CD4-positive, alpha-beta T cell treated with Interleukin-12 subunit alpha and Interleukin-12 subunit beta, for 1 hour (primary cell): ENCODE results near the gene CEP63.
"Not testable (repeated sequence)": the region's sequence is repeated elsewhere in the genome, so short reads cannot be mapped to it uniquely, and the experiment has no call there.

Experiments used
- DNase-seq: peaks from one replicate; pipeline ENCODE4 v3.0.0-alpha.2; 2020

Gene CEP63

DNA sequence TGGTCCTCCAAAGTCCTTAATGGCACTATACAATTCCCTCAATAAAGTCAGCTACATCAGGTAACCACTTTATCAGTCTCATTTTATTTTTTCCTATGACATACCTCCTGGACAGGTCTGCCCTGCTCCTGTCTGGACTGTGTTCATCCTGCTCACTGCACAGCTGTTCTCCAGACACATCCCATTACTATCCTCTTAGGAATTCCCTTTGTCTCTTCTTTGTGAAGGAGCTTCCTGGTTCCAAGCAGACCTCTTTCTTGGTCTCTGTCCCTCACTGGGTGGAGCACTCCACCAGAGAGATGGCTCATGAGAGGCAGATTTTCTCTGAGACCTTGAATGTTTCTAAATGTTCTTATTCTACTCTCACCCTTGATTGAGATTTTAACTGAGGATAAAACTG is 104.9 kb downstream of the CEP63 start:
- no peak for DNase-seq

DNA sequence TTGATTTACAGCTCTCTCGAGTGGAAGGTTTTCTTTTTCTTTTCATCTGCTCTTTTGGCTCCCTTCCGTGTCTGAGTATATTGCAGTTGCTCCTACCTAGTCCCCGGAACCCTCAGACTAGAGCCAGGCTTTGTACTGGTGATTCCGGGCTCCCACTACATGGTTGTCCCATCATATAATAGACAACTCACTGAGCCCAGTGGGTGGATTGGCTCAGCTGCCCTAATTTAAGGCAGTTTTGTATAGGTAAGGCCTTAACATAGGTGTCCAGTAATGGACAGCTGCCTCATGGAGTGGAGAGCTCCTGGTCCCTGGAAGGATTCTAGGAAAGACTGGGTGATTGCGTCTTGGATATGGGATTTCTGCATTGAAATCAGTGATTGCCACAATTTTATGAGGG is 106.9 kb downstream of the CEP63 start:
- no peak for DNase-seq

DNA sequence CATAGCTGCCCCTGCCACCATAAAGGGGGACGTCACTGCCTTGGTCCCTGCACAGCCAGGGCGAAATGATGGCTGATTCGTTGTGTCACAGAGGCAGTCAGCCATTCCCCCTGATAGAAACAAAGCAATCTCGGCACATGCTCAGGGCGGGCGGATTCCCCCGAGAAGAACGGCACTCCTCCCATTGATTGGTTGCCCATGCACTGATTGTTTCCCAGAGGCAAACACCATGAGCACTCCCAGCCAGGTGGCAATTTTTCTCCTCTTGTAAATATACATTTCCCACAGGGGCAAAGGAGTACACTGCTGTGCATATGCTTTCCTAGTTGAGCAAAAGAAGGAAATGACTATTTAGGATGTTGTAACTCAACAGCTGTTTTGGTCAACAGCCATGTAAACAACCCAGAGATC is 108.5 kb downstream of the CEP63 start:
- DNase-seq = no peak

DNA sequence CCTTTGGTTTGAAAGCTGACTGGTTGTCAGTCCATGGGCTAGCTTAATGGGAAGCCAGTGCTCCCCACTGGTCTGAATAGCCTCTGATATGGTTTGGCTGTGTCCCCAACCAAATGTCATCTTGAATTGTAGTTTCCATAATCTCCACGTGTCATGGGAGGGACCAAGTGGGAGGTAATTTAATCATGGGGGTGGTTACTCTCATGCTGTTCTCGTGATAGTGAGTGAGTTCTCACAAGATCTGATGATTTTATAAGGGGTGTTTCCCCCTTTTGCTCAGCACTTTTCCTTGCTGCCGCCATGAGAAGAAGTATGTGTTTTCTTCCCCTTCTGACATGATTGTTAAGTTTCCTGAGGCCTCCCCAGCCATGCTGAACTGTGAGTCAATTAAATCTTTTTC is 109.1 kb downstream of the CEP63 start:
- DNase-seq = not testable (repeated sequence)

DNA sequence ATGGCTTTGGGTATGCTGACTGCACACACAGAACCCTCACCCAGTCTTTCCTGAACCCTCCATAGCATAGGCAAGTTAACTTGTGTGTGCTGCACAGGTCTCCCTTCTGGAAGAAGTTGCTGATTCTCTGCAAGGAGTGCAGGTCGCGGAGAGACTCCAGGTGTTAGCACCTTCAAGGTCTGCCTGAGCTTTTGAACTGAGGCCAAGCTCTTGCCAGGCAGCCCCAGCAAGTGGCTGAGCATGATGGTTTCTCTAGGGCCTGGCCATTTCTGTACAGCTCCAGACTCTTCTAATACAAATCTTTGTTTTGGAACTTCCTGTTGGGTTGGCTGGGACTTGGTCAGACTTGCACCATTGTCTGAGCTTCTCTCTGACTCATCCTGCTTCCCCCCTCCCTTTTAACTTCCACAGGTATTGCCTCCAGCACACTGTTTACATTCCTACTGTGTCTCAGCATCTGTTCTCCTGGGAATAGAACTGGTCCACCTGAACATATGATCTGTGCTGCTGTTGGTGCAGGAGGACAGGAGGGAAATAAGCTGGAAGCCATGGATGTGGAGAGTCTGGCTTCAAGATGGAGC is 111.6 kb downstream of the CEP63 start:
- no peak for DNase-seq

DNA sequence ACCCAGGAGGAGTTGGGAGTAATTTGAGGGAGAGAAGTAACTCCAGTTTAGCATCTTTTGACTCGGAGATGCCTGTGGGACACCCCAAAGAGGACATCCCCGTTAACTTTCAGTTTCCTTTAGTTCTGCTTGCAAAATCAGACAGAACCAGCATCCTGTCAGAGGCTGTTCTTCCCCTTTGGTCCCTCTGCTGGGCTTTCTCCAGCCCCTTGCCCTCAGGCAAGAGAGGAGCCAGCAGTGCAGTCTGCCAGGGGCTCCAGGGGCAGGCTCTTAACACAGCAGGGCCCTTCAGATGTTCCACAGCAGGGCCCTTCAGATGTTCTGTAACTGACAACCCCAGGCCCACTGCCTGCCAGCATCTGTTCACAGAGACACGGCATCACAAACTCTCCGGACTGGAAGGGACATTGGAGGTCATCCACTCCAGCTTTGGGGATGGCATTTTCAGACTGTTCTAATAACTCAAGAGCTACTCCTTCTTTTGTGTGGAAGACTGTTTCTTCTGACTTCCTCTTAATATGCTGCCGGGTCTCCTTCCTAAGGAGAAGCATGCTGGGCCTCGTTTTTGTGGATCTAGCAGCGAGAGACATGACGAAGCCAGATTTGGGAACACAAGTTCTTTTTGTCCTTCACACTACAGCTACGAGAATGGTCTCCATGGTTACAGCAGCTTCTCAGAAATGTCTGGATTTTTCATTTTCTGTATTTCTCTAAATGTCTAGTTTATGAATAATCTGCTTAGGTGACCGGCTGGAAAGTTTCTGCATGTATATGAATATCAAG is 113.1 kb downstream of the CEP63 start:
- no peak for DNase-seq

DNA sequence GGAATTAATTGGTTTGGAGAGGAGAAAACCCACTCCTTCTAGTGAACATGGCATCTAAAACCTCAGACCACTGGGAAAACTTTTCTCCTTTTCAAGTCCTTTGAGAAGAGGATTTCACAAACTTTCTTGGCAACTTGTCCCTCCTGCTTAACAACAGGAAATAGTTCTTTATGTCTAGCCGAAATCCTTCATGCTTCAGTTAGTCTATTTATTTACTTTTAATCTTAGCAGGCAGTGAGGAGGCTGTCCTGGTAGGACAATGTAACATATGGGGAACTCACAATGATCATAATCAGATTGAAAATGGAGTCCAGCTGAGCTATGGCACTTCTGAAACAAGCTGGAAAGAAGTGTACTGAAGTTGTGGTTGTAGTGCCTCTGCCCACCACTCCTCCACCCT is 114.3 kb downstream of the CEP63 start:
- no peak for DNase-seq

DNA sequence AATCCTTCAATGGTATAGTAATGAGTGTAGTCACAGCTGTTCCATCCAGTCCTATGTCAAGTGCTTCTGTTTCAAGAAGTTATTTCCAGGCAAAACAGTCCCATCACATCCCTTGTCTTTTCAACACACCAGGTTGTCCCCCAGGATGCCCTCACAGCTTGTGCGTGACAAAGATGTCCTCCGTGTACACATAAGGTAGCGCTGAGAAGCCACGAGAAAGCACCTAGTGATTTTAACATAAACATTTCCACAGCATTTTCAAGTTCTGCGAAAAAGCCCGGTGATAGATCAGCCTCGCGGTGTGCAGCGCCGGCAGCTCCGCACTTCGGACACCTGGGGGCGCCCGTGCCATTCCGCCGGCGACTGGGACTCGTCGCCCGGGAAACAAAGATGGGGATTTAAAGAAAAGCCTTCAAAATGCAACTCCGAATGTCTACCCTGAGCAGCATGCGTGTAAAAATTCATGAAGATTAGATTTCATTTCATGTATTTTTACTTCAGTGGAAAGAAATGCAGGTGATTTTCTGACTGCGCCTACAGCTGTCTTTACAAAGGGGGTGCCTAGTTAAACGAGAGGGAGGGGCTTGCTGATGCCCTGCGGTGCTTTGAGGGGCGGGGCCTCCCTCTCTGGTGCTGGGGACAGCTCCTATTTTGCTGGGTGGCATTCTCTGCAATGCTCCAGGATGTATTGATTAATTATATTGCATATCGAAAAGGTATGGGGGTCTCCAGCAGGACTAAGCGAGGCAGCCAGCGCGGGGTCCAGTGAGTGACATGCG is 115.0 kb downstream of the CEP63 start:
- DNase-seq = peak; percentile 42

DNA sequence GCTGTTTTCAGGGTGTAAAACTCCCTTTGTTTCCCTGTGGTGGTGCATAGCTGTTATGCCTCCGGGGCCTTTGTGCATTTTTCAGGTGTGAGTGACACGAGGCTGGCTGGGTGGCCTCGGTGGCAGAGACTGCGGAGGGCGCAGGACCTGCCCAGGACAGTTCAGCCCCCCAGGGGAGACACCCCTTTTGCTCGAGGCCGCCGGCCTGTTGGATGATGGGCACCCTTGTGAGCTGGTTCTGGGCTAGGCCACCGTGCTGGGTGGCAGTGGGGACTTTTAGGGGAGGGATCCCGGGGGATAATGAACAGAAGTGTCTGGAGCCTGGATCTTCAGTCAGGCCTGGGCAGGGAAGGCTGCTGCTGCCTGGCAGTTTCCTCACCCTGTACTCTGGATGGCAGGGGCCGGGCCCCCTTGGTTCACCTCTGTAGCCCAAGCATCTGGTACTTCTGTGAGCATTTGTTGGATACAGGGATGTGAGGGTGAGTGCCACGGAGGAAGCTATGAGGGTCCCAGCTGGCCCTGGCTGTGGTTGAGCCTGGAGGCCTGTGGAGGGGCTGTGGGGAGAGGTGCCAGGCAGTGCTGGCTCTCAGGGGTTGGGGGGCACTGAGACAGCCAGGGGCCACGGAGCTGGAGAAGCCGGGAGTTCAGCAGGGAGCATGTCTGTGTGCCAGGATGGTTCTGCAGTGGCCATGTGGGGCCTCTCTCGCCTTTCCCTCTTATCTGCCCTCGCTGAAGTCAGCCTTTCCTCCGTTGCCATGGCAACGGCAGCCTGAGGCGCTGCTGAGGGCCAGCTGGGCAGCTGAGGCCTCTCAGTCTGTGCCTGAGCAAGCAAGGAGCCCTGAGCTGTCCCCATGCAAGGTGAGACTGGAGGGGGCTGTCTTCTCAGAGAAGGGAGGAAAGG is 115.9 kb downstream of the CEP63 start:
- no peak for DNase-seq

DNA sequence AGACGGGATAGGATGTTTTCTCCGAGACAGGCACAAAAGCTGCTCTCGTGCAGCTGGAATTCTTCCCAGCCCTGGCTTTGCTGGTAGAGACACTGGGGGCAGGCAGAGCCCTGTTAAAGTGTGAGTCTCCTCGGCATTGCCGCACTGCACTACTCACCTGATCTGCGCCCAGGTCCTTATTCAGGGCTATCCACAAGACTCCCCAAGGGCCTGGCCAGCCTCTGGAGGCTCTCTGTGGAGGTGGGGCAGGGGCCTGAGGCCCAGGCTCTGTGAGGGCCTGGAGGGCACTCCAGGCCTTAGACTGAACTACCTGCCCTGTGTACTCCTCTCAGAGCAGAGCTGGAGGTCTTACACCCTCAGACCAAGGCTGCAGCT is 116.6 kb downstream of the CEP63 start:
- no peak for DNase-seq

DNA sequence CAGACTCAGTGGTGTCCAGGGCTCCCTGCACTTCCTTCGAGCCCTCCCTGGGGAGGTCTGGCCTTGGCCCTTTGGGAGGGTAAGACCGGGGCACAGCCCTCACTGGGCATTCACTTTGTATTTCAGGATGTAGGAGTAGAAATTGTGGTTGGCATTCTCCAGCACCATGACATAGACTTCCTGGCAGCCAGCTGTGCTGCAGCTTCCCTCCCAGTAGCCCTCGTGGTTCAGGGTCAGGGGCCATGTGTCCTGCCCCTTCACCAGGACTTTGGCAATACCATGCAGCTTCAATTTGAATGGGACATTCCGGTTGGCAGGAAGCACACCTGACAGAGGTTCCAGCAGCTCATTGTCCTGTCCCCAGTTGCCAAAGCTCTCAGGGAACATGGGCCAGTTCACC is 117.6 kb downstream of the CEP63 start:
- no peak for DNase-seq

DNA sequence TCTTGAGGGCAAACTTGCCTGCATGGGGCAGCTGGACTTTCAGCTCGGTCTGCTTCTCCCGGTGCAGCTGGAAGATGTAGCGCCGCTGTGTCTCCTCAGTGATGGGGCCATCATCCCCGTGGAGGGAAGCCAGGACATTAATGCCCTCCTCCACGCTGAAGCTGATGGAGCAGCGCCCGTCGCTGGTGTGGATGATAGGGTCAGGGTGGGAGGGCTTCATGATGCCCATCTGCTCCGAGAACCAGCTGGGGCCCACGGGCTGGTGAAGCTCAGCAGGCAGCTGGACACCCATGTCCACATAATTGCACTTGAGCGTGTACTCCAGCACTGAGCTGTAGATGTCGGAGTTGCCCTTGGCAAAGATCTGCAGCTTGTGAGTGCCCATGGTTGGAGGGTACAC is 118.1 kb downstream of the CEP63 start:
- DNase-seq = no peak

DNA sequence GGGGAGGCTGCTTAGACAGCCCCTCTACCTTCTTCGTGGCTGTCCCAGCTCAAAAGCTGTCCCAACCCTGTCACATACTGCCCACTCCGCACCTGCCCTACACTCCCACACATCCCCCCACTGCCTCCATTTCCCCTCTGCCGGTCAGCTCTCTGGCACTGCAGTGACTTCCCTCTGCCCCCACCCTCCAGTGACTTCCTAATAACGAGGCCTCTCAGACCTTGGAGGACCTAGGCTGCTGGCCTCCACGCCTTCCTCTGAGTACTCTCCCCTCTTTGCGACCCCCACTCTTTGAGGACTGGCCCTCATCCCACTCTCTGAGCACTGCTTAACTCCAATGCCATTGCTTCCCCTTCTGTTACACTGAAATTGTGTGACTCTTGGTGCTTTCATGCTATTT is 119.7 kb downstream of the CEP63 start:
- DNase-seq = no peak

DNA sequence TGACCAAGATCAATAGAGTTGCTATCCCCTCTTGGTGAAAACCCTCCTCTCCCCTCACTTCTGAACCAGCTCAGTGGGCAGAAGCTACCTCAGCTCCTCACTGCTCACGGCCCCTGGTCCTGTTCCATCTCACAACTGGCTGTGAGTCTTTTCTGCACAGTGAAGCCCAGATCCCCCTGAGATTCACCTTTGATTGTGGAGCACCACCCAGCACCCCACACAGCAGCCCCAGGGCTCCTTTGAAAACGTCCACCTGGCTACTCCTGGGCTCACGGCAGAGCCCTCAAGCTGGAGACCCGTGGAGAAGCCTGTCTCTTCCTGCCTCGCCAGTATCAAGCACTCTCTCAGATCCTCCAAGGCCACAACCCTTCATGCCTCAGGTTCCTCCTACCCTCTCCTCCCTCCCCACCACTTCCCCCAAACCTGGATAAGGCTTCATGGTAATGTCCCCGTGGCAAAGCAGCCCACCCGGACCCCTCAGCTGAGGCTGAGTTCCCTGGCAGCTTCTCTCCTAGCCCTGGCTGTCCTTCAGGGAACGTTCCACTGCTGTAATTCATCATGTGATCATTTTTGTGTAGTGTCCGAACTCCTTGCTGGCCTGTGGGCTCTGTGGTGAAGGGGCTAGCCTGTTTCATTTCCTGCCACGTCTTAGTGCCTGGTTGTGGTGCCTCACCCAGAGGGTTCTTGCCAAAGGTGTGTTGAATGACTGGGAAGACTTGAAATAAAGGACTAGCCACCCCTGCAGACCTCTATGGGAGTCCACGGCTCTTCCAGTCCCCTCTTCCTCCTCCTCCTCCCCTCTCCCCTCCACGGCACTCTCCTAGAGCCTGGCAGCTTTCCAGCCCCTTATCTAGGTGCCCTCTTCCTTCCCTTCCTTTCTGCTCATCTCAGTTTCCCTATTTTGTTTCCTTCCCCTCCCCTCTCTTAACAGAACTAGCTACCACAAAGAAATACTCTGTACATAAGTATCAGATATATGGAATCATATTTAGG is 120.5 kb downstream of the CEP63 start:
- no peak for DNase-seq

DNA sequence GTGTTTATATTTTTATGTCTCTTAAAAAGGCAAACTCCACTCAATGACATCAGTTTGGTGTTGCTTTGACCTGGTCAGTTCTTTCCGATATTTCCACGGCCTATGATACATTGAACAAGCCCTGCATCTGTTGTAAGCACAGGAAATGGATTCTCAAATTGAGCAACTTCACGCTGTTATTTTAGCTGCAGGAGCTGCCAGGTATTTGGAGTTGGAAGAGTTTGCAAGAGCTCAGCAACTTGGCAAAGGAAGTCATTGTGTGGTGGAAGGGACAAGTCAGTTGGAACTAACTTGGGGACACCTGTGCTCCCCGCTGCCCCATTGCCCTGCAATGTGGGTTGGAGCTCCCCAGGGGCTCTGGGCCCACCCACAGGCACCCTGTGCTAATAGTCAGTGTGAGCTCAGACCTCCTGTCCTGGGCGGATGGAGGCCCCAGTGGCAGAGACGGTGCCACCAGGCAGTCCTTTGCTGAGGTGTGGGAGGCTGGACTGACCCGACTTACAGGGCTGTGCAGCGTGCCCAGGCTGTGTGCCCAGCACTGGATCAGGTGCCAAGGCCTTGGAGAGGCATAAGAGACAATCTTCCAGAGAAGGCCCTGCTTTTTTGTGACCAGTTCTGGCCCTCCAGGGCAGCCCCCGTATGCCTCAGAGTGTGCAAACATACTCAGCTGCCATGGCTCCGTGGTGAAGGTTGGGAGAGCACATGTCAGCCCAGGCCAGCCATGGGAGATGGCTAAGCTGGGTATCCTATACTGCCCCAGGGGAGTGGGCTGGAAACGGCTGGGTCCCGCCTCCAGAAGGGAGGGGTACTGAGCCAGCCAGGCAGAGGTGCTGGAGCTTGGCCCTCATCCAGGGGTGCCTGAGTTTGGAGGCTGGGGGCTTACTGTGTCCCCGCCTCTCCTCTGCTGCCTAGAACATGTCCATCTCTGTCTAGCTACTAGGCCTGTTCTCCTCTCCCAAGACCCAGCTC is 121.5 kb downstream of the CEP63 start:
- DNase-seq = no peak

DNA sequence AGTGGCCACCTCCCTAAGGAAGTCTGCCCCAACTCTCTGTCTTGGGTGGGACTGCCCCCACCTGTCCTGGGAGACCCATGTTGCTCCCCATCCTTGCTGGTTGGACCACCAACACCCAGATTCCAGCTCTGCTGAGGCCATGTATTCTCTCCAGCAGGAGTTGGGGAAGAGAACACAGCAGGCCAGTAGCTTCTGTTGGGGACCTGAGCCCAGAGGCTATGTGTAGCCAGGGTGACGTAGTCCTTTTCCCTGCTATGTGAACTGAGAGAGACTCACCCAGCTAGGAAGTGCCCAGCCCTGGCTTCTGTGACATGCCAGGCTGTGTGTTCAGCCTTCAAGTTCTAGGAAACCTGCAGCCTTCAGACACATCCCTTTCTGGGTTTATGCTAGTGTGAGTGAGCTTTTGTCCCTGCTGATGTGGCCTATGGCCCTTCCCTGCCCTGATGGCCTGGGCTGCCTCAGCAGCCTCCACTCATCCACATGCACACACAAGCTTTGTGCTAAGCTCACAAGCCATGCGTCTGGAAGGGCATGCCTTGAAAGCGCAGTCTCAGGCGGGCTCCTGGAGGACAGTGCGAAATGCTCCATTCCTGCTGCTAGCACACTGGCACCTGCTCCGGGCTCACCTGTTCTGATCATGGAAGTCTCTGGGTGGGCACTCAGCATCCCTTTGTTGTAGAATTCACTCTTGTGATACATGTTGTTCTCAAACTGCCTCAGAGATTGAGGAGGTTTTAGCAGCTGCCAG is 122.3 kb downstream of the CEP63 start:
- DNase-seq = no peak

DNA sequence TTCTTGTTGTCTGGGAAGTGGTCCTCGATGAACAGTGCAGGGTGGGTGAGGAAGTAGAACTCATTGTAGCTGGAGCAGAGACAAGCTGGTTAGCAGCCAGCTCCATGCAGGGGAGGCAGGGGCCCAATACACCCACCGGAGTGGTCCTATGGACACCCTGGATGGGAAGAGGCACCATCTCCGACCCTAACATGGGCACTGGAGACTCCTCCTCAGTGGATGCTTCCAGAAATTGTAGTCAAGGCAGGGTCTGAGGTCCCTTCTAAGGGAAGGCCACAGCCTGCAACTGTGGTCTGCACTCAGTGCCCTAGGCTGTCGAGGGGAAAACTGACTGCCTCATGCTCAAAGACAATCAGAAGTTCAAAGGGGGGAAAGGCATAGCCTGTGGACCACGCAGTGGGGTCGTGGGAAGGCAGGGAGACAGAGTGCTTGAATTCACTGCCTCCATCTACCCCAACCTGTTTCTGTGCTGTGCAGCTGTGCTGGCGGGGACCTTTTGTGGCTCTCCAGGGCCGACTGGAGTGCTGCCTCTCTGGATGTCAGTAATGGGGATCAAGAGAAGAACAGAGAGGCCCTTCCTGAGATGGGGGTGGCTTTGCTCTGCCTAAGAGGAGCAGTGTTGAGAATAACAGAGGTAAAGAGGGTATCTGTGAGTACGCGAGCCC is 123.0 kb downstream of the CEP63 start:
- DNase-seq = no peak

DNA sequence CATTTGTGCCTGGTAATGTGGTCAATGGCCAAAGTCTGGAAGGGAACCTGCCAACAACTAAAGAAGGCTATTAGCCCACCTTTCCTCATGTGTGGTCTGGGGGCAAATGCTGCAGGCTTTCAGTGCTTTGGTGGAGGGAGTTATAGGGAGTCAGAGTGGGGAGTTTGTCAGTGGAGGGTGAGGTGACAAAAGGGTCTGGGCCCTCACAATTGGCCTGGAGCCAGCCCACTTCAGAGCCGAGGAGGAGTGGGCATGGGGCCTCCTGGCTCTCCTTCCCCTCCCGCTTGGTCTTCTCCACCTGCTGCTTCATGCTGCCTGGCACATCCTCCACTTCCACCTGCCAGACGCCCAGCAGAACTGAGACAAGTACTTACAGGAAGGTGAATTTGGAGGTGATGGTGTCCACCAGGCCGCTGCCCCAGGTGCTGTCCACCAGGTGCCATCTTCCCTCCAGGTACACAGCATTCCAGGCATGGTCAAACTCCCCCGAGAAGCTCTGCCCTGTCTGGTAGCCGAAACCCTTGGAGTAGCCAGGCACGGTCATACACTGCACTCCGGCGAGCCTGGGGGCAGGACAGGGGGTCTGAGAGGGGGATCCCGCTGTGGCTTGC is 124.1 kb downstream of the CEP63 start:
- no peak for DNase-seq
